ENCODE results near the gene DR1.

Gene DR1

GRCh38 chr1:93322349-93322748 lies 23.4 kb upstream of the DR1 start:
- no peaks in the 10 kb centered on the region for H3K27me3 ChIP-seq (ENCODE audit: control insufficient read depth in 2 of 2, insufficient read depth in 2 of 2, low read length in 2 of 2)
- H3K4me1 ChIP-seq (ENCODE audit: control insufficient read depth in 2 of 2, insufficient read depth in 2 of 2, low read length in 2 of 2): peaks cover 0 to 10% of the 10 kb centered on the region in 2 donors
- H3K4me3 ChIP-seq (ENCODE audit: low read length in 2 of 2): no peak overlapping the region
- H3K27ac ChIP-seq (ENCODE audit: low read depth in 2 of 2, low read length in 2 of 2): no peak overlapping the region
- no peaks in the 10 kb centered on the region for H3K9me3 ChIP-seq (ENCODE audit: control insufficient read depth in 2 of 2, low read length in 2 of 2)
- no peaks in the 10 kb centered on the region for H3K36me3 ChIP-seq (ENCODE audit: control insufficient read depth in 2 of 2, insufficient read depth in 2 of 2, low read length in 2 of 2)
- no peak overlapping the region for H3K9ac ChIP-seq (ENCODE audit: low read depth in 1 of 2, low read length in 2 of 2)

- Histone ChIP-seq H3K4me3 (ENCODE audit: low read length in 2 of 2) (no peak overlapping the region), H3K9me3 (ENCODE audit: control insufficient read depth in 2 of 2, low read length in 2 of 2) (no peaks in the 10 kb centered on the region), H3K27ac (ENCODE audit: low read depth in 2 of 2, low read length in 2 of 2) (no peak overlapping the region), H3K4me1 (ENCODE audit: control insufficient read depth in 2 of 2, insufficient read depth in 2 of 2, low read length in 2 of 2) (peaks cover 0 to 10% of the 10 kb centered on the region in 2 donors), H3K36me3 (ENCODE audit: control insufficient read depth in 2 of 2, insufficient read depth in 2 of 2, low read length in 2 of 2) (no peaks in the 10 kb centered on the region), H3K27me3 (ENCODE audit: control insufficient read depth in 2 of 2, insufficient read depth in 2 of 2, low read length in 2 of 2) (no peaks in the 10 kb centered on the region), H3K9ac (ENCODE audit: low read depth in 1 of 2, low read length in 2 of 2) (no peak overlapping the region)
Observed at GRCh38 chr1:93323185-93323820, 22.4 kb upstream of the DR1 start.

- Histone ChIP-seq H3K4me1 (ENCODE audit: control insufficient read depth in 2 of 2, insufficient read depth in 2 of 2, low read length in 2 of 2) (peaks cover 0 to 10% of the 10 kb centered on the region in 2 donors), H3K9me3 (ENCODE audit: control insufficient read depth in 2 of 2, low read length in 2 of 2) (no peaks in the 10 kb centered on the region), H3K27ac (ENCODE audit: low read depth in 2 of 2, low read length in 2 of 2) (peak overlapping the region in 1 of 2 donors; percentile 44), H3K27me3 (ENCODE audit: control insufficient read depth in 2 of 2, insufficient read depth in 2 of 2, low read length in 2 of 2) (no peaks in the 10 kb centered on the region), H3K36me3 (ENCODE audit: control insufficient read depth in 2 of 2, insufficient read depth in 2 of 2, low read length in 2 of 2) (no peaks in the 10 kb centered on the region), H3K9ac (ENCODE audit: low read depth in 1 of 2, low read length in 2 of 2) (peak overlapping the region in 1 of 2 donors; percentile 4), H3K4me3 (ENCODE audit: low read length in 2 of 2) (no peak overlapping the region)
Observed at GRCh38 chr1:93324486-93325464, 20.9 kb upstream of the DR1 start.

GRCh38 chr1:93328809-93329760 lies 16.6 kb upstream of the DR1 start:
- H3K4me3 ChIP-seq (ENCODE audit: low read length in 2 of 2): no peak overlapping the region
- no peaks in the 10 kb centered on the region for H3K36me3 ChIP-seq (ENCODE audit: control insufficient read depth in 2 of 2, insufficient read depth in 2 of 2, low read length in 2 of 2)
- H3K27ac ChIP-seq (ENCODE audit: low read depth in 2 of 2, low read length in 2 of 2): no peak overlapping the region
- H3K4me1 ChIP-seq (ENCODE audit: control insufficient read depth in 2 of 2, insufficient read depth in 2 of 2, low read length in 2 of 2): peaks cover 0 to 8% of the 10 kb centered on the region in 2 donors
- no peak overlapping the region for H3K9ac ChIP-seq (ENCODE audit: low read depth in 1 of 2, low read length in 2 of 2)
- H3K9me3 ChIP-seq (ENCODE audit: control insufficient read depth in 2 of 2, low read length in 2 of 2): no peaks in the 10 kb centered on the region
- H3K27me3 ChIP-seq (ENCODE audit: control insufficient read depth in 2 of 2, insufficient read depth in 2 of 2, low read length in 2 of 2): no peaks in the 10 kb centered on the region

- no peak overlapping the region for H3K27ac ChIP-seq (ENCODE audit: low read depth in 2 of 2, low read length in 2 of 2)
- H3K36me3 ChIP-seq (ENCODE audit: control insufficient read depth in 2 of 2, insufficient read depth in 2 of 2, low read length in 2 of 2): no peaks in the 10 kb centered on the region
- H3K4me1 ChIP-seq (ENCODE audit: control insufficient read depth in 2 of 2, insufficient read depth in 2 of 2, low read length in 2 of 2): no peaks in the 10 kb centered on the region
- no peak overlapping the region for H3K4me3 ChIP-seq (ENCODE audit: low read length in 2 of 2)
- H3K9ac ChIP-seq (ENCODE audit: low read depth in 1 of 2, low read length in 2 of 2): no peak overlapping the region
- H3K9me3 ChIP-seq (ENCODE audit: control insufficient read depth in 2 of 2, low read length in 2 of 2): no peaks in the 10 kb centered on the region
- no peaks in the 10 kb centered on the region for H3K27me3 ChIP-seq (ENCODE audit: control insufficient read depth in 2 of 2, insufficient read depth in 2 of 2, low read length in 2 of 2)
Observed at GRCh38 chr1:93330196-93330595, 15.5 kb upstream of the DR1 start.

GRCh38 chr1:93330617-93331016 lies 15.1 kb upstream of the DR1 start:
- no peaks in the 10 kb centered on the region for H3K9me3 ChIP-seq (ENCODE audit: control insufficient read depth in 2 of 2, low read length in 2 of 2)
- H3K9ac ChIP-seq (ENCODE audit: low read depth in 1 of 2, low read length in 2 of 2): no peak overlapping the region
- H3K4me3 ChIP-seq (ENCODE audit: low read length in 2 of 2): no peak overlapping the region
- no peak overlapping the region for H3K27ac ChIP-seq (ENCODE audit: low read depth in 2 of 2, low read length in 2 of 2)
- no peaks in the 10 kb centered on the region for H3K27me3 ChIP-seq (ENCODE audit: control insufficient read depth in 2 of 2, insufficient read depth in 2 of 2, low read length in 2 of 2)
- H3K4me1 ChIP-seq (ENCODE audit: control insufficient read depth in 2 of 2, insufficient read depth in 2 of 2, low read length in 2 of 2): no peaks in the 10 kb centered on the region
- no peaks in the 10 kb centered on the region for H3K36me3 ChIP-seq (ENCODE audit: control insufficient read depth in 2 of 2, insufficient read depth in 2 of 2, low read length in 2 of 2)

- H3K4me1 ChIP-seq (ENCODE audit: control insufficient read depth in 2 of 2, insufficient read depth in 2 of 2, low read length in 2 of 2): no peaks in the 10 kb centered on the region
- H3K27ac ChIP-seq (ENCODE audit: low read depth in 2 of 2, low read length in 2 of 2): no peak overlapping the region
- no peak overlapping the region for H3K9ac ChIP-seq (ENCODE audit: low read depth in 1 of 2, low read length in 2 of 2)
- H3K9me3 ChIP-seq (ENCODE audit: control insufficient read depth in 2 of 2, low read length in 2 of 2): no peaks in the 10 kb centered on the region
- no peak overlapping the region for H3K4me3 ChIP-seq (ENCODE audit: low read length in 2 of 2)
- no peaks in the 10 kb centered on the region for H3K27me3 ChIP-seq (ENCODE audit: control insufficient read depth in 2 of 2, insufficient read depth in 2 of 2, low read length in 2 of 2)
- no peaks in the 10 kb centered on the region for H3K36me3 ChIP-seq (ENCODE audit: control insufficient read depth in 2 of 2, insufficient read depth in 2 of 2, low read length in 2 of 2)
Observed at GRCh38 chr1:93331412-93331811, 14.3 kb upstream of the DR1 start.

GRCh38 chr1:93332368-93332767 lies 13.3 kb upstream of the DR1 start:
- Histone ChIP-seq H3K27ac (ENCODE audit: low read depth in 2 of 2, low read length in 2 of 2) (no peak overlapping the region), H3K4me1 (ENCODE audit: control insufficient read depth in 2 of 2, insufficient read depth in 2 of 2, low read length in 2 of 2) (no peaks in the 10 kb centered on the region), H3K4me3 (ENCODE audit: low read length in 2 of 2) (no peak overlapping the region), H3K9me3 (ENCODE audit: control insufficient read depth in 2 of 2, low read length in 2 of 2) (no peaks in the 10 kb centered on the region), H3K27me3 (ENCODE audit: control insufficient read depth in 2 of 2, insufficient read depth in 2 of 2, low read length in 2 of 2) (no peaks in the 10 kb centered on the region), H3K9ac (ENCODE audit: low read depth in 1 of 2, low read length in 2 of 2) (no peak overlapping the region), H3K36me3 (ENCODE audit: control insufficient read depth in 2 of 2, insufficient read depth in 2 of 2, low read length in 2 of 2) (no peaks in the 10 kb centered on the region)

- H3K9ac ChIP-seq (ENCODE audit: low read depth in 1 of 2, low read length in 2 of 2): no peak overlapping the region
- no peak overlapping the region for H3K27ac ChIP-seq (ENCODE audit: low read depth in 2 of 2, low read length in 2 of 2)
- no peaks in the 10 kb centered on the region for H3K27me3 ChIP-seq (ENCODE audit: control insufficient read depth in 2 of 2, insufficient read depth in 2 of 2, low read length in 2 of 2)
- H3K4me1 ChIP-seq (ENCODE audit: control insufficient read depth in 2 of 2, insufficient read depth in 2 of 2, low read length in 2 of 2): no peaks in the 10 kb centered on the region
- no peak overlapping the region for H3K4me3 ChIP-seq (ENCODE audit: low read length in 2 of 2)
- peaks cover 7 to 11% of the 10 kb centered on the region in 2 donors for H3K36me3 ChIP-seq (ENCODE audit: control insufficient read depth in 2 of 2, insufficient read depth in 2 of 2, low read length in 2 of 2)
- no peaks in the 10 kb centered on the region for H3K9me3 ChIP-seq (ENCODE audit: control insufficient read depth in 2 of 2, low read length in 2 of 2)
Observed at GRCh38 chr1:93338387-93339146, 7.1 kb upstream of the DR1 start.
